Panc1 (cell line): ENCODE data around the gene CDCA8. TPM values are rescaled to one million over a fixed set of nuclear protein-coding genes. Genes with fewer than 3 reads are reported as not detected.

Source experiments
- ATAC-seq: fragments of 200-7000 bp; cut with Tn5 transposase; 2 replicates; pipeline ENCODE4 v1.9.1; 2020; ENCODE audit warnings: mild to moderate bottlenecking, moderate library complexity
- BruUV-seq: library from RNA; stranded (reverse); fragments of 400-500 nt; replicated peaks from 2 replicates; lab custom pipeline; 2021; lab: Mats Ljungman, UMichigan
- CTCF ChIA-PET: fragments of 300-600 bp; sonication (Branson Sonifier 250); formaldehyde crosslinking; loops from one replicate; lab custom pipeline; 2022; ENCODE audit warnings: antibody characterized with exemption; lab: Charles Lee
- POLR2A ChIA-PET: fragments of 300-600 bp; sonication (Branson Sonifier 250); formaldehyde crosslinking; loops from one replicate; lab custom pipeline; 2022; ENCODE audit warnings: antibody characterized with exemption; lab: Charles Lee
- DNase-seq: peaks from one replicate; pipeline ENCODE4 v3.0.0-alpha.2; 2010; ENCODE audit warnings: low read depth, low spot score
- H3K27ac ChIP-seq: 2 replicates; pipeline ENCODE4 v1.5.1; 2011; ENCODE audit warnings: mild to moderate bottlenecking, low read length, inconsistent platforms
- H3K27me3 ChIP-seq: fragments of 200-500 bp; sonication (Bioruptor generic); 2 replicates; pipeline ENCODE4 v1.6.0; 2014; ENCODE audit warnings: low read length, inconsistent platforms; ENCODE audit not compliant: control insufficient read depth, insufficient read depth
- H3K36me3 ChIP-seq: fragments of 200-500 bp; sonication (Bioruptor generic); 2 replicates; pipeline ENCODE4 v1.5.1; 2014; ENCODE audit warnings: inconsistent platforms, mild to moderate bottlenecking, low read length, moderate library complexity; ENCODE audit not compliant: control insufficient read depth, insufficient read depth
- H3K4me1 ChIP-seq: 2 replicates; pipeline ENCODE4 v1.5.1; 2011; ENCODE audit warnings: inconsistent platforms, mild to moderate bottlenecking, low read length, moderate library complexity; ENCODE audit not compliant: control insufficient read depth, insufficient read depth
- H3K4me3 ChIP-seq, 2 experiments: 2 replicates each; pipeline ENCODE4 v1.5.1; 2011 to 2012; ENCODE audit warnings: low read depth in 2 of 2, low read length in 2 of 2, mild to moderate bottlenecking in 2 of 2, inconsistent platforms in 1 of 2, moderate library complexity in 1 of 2
- H3K9me3 ChIP-seq: fragments of 200-500 bp; sonication (Bioruptor generic); 2 replicates; pipeline ENCODE4 v1.5.1; 2014; ENCODE audit warnings: low read depth, mild to moderate bottlenecking, inconsistent platforms, low read length, moderate library complexity; ENCODE audit not compliant: control insufficient read depth, insufficient read depth
- CTCF ChIP-seq: fragments of 450-650 bp; IDR thresholded peaks from 2 replicates; pipeline ENCODE4 v1.5.1; 2017; ENCODE audit warnings: mild to moderate bottlenecking
- POLR2AphosphoS5 ChIP-seq: IDR thresholded peaks from 2 replicates; pipeline ENCODE4 v1.6.1; 2012; ENCODE audit warnings: mild to moderate bottlenecking, low read depth, low read length, moderate library complexity
- REST ChIP-seq, 2 experiments: IDR thresholded peaks; 2 replicates each; pipeline ENCODE4 v1.6.1; 2011 to 2012; ENCODE audit warnings: low read depth in 2 of 2, control low read depth in 1 of 2, low read length in 1 of 2, mild to moderate bottlenecking in 1 of 2, moderate library complexity in 1 of 2; ENCODE audit not compliant: insufficient read depth in 1 of 2
- SIN3A ChIP-seq: IDR thresholded peaks from 2 replicates; pipeline ENCODE4 v1.6.1; 2012; ENCODE audit warnings: low read depth, mild to moderate bottlenecking, low read length, moderate library complexity, borderline replicate concordance; ENCODE audit not compliant: insufficient read depth
- TCF7L2 ChIP-seq: IDR thresholded peaks from 2 replicates; pipeline ENCODE4 v1.6.1; 2011; ENCODE audit warnings: mild to moderate bottlenecking, low read depth, low read length, inconsistent platforms
- in situ Hi-C: cut with HindIII; loops from 2 replicates; pipeline ENCODE4 v1.10.0; 2016; ENCODE audit warnings: low sequenced_read_pairs, low pct_unique_long_range_greater_than_20kb
- intact Hi-C: fragments of 100-400 bp; cut with micrococcal nuclease; formaldehyde crosslinking; loops from one replicate; pipeline ENCODE4 v1.10.0; 2022; ENCODE audit not compliant: unreplicated experiment
- total RNA-seq: library from RNA; stranded (reverse); gene quantifications from one replicate; pipeline ENCODE4 v1.2.1, GENCODE V29; 2021; ENCODE audit not compliant: unreplicated experiment

Gene CDCA8
- total RNA-seq, 1 experiment from 2014 or later: 56.5 TPM

- Histone ChIP-seq H3K27ac (no peak overlapping the region), H3K4me3 (no peak overlapping the region), H3K36me3 (0 out of 2 replicates have a peak, but pooled peaks cover 7% of the 10 kb centered on the region), H3K27me3 (no peaks in the 10 kb centered on the region), H3K9me3 (no peaks in the 10 kb centered on the region), H3K4me1 (no peaks in the 10 kb centered on the region)
- POLR2A ChIA-PET: no interaction called here
- CTCF ChIA-PET: no interaction called here
- intact Hi-C loops (no loop called here), in situ Hi-C loops (no loop called here)
- no peak for DNase-seq
- no peak for ATAC-seq
- TF ChIP-seq TCF7L2 (no peak), REST (IDR thresholded peaks at IDR 0.05; ENCODE audit: insufficient read depth in 1 of 2, low read depth in 2 of 2, low read length in 1 of 2) (no peak), CTCF (no peak), POLR2AphosphoS5 (no peak), SIN3A (no peak)
- BruUV-seq: no TSS peak
Observed at GRCh38 chr1:37714226-37714625, 21.9 kb downstream of the CDCA8 start.

- BruUV-seq: no TSS peak
- no peak for TF ChIP-seq REST (IDR thresholded peaks at IDR 0.05; ENCODE audit: insufficient read depth in 1 of 2, low read depth in 2 of 2, low read length in 1 of 2)
- TF ChIP-seq TCF7L2: no peak
- TF ChIP-seq SIN3A: no peak
- TF ChIP-seq CTCF: no peak
- TF ChIP-seq POLR2AphosphoS5: no peak
- ATAC-seq (0 out of 2 replicates have a peak, but pooled peaks have one; percentile 37), DNase-seq (no peak)
- no peaks in the 10 kb centered on the region for H3K4me1 ChIP-seq
- no peaks in the 10 kb centered on the region for H3K9me3 ChIP-seq
- in situ Hi-C loops: no loop called here
- ChIA-PET POLR2A (no interaction called here), CTCF (no interaction called here)
- H3K36me3 ChIP-seq: 0 out of 2 replicates have a peak, but pooled peaks cover 3% of the 10 kb centered on the region
- H3K27ac ChIP-seq: no peak overlapping the region
- H3K4me3 ChIP-seq: no peak overlapping the region
- intact Hi-C loops: no loop called here
- H3K27me3 ChIP-seq: no peaks in the 10 kb centered on the region
Observed at GRCh38 chr1:37714689-37715088, 22.4 kb downstream of the CDCA8 start.
